GM18511 (cell line): ENCODE measurements around the gene TNIP1.
A peak's percentile ranks its signal among the peaks of the same experiment; 100 is the strongest.

Experiments used
- ATAC-seq: cut with Tn5 transposase; IDR thresholded peaks from one replicate; pipeline ENCODE4 v1.9.1; 2021; ENCODE audit warnings: mild to moderate bottlenecking, moderate library complexity; ENCODE audit not compliant: unreplicated experiment

TNIP1 gene

GRCh38 chr5:151080613-151081430 lies at the start of gene TNIP1:
Gene TNIP1 (minus strand): TSS chr5:151081034. CDS start chr5:151065095, 15,939 bp downstream.
- ATAC-seq, result peak; percentile 79

DNA sequence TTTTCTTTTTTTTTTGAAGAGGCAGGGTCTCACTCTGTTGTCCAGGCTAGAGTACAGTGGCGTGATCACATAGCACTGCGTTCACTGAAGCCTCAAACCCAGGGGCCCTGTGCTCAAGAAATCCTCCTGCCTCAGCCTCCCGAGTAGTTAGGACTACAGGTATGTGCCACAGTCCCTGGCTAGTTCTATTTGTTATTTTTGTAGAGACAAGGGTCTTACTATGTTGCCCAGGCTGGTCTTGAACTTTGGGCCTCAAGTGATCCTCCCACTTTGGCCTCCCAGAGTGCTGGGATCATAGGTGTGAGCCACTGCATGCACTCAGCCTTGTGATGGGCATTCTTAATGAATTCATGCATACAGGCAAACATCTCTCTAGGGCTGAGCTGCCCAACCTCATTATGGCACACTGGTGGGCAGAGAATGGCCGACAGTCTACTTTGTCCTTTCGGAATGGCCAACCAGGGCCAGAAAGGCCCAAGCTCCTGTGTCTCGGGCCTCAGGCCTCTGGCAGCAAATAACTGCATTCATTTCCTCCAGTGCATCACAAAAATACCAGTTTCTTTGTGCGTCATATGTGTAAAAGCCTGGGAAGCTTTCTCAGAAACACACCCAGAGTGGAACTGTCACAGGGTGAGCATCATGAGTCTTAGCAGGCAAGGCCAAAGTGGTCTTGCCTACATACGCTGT lies 49.5 kb upstream of the TNIP1 start:
- no peak for ATAC-seq

GRCh38 chr5:151128817-151129216 lies 48.0 kb upstream of the TNIP1 start:
- no peak for ATAC-seq

DNA sequence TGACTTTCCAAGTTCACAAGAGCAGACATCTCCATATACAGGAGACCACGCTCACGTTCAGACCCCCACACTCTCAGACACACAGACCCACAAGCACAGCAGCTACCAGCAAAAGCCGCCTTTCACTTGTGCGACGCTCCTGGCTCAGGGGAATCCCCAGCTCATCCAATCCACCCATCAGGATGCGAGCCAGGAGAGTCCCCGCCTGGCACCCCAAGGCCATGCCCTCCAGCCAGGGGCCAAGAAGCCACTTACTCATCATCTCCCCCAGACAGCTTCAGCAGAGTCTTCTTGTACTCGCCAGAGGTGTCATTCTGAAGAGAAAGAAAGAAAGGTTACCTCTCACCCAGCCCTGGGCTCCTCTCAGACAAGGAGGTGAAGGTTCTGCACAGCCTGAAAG lies 47.1 kb upstream of the TNIP1 start:
- ATAC-seq, result no peak

DNA sequence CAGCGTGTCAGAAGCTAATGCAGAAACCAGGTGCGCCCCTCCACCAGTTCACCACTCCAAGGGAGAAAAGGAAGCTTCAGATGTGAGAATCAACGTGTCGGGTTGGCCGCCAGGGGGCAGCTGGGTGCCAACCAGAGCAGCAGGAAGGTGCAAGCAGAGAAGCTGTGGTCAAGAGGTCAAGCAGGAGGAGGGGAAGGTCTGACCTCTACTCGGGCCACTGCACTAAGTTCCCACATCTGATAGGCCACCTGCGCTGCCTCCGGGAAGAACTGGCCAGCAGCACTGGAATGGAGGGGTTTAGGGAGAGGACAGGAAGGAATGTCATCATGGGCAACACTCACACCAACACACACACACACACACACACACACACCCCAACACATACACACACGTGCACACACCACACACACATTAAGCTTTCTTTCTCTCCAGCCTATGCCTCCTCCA lies 45.4 kb upstream of the TNIP1 start:
- ATAC-seq, result peak; percentile 27

GRCh38 chr5:151125421-151125820 lies 44.6 kb upstream of the TNIP1 start:
- no peak for ATAC-seq

GRCh38 chr5:151123897-151124751 lies 43.3 kb upstream of the TNIP1 start:
- ATAC-seq, result peak; percentile 90

GRCh38 chr5:151122828-151123227 lies 42.0 kb upstream of the TNIP1 start:
- ATAC-seq, result no peak

DNA sequence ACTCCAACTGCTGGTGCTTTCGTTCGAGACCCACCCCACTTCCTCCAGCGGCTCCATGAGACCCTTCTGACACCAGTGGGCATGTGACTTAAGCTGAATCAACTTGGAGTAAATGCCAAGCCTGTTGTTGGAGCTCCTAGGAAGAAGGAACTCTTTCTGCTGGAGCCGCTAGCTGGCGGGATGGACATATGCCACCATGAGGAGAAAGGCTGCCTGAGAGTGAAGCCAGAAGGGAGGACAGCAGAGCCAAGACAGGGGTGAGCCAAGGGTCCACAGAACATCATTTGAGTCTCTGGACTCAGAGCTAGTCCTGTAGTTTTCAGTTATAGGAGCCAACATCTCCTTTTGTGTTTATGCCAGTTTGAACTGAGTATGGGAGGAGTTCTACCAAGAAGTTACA lies 40.8 kb upstream of the TNIP1 start:
- ATAC-seq, result no peak

GRCh38 chr5:151121095-151121494 lies 40.3 kb upstream of the TNIP1 start:
- no peak for ATAC-seq

DNA sequence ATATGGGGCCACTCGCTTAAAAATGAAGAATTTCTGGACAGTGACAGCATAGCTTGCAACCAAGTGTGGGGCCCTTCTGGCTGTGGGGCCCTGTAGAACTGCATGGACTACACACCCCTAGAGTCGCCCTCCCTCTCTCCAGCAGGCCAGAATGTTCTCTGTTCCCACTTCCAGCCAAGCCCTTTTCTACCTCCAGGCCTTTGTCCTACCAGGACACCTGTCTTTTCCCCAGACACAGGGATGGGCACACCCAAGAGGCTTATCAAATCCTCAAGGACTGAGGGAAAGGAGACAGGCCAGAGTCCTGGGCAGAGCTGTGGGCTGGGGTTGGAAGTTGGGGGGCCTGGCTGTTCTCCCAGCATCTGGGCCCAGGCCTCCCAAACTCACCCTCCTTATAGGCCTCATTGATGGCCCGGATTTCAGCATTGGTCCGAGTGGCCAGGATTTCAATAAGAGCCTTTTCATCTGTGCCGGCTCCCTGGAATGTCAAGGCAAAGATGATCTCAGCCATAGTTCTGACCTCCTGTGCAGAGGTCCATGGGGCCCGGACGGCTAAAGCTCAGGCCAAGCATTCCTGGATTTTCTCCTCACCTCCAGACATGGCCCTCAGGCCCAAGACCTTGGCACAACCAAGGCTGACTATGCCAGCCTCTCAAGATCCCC lies 38.2 kb upstream of the TNIP1 start:
- no peak for ATAC-seq

DNA sequence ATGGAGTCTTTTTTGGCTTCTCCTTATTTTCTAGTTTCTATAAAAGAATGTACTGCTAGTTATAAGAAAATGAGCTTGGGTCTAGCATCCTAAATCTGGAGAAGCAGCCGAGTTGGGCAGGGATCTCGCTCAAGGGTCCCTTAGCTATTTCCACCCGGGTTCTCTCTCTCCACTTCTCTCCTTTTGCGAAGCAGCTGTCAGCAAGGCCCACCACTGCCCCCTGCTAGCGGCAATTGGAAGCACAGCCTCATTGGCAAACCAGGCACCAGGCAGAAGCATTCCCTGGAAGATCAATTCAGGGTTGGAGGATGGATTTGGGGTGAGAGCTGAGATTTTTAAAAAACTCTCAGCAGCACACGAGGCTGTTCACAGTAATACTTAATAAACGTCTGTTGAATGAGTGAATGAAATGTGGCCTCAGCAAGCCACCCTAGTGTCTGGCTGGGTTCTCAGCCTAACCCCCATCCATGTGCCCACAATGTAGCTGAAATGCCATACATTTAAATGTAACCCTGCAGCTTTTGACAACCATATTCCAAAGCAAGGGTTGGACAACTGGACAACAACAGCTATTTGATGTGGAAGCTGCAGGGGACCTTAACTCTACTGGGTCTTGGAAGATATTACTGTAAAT lies 34.6 kb upstream of the TNIP1 start:
- peak; percentile 54 for ATAC-seq

DNA sequence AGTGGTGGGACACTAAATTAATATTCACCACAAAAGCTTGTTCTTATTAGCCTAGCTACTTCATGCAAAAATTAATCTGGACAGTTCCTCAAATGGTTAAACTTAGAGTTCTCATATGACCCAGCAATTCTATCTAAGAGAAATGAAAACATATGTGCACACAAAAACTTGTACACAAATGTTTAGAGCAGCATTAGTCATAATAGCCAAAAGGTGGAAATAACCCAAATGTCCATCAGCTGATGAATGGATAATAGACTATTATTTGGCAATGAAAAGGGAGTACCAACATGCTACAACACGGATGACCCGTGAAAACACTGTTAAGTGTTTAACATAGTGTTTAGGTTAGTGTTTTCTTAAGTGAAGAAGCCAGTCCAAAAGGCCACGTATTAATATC lies 32.8 kb upstream of the TNIP1 start:
- no peak for ATAC-seq

- ATAC-seq, result no peak
Observed at GRCh38 chr5:151110992-151111391, 30.2 kb upstream of the TNIP1 start.

DNA sequence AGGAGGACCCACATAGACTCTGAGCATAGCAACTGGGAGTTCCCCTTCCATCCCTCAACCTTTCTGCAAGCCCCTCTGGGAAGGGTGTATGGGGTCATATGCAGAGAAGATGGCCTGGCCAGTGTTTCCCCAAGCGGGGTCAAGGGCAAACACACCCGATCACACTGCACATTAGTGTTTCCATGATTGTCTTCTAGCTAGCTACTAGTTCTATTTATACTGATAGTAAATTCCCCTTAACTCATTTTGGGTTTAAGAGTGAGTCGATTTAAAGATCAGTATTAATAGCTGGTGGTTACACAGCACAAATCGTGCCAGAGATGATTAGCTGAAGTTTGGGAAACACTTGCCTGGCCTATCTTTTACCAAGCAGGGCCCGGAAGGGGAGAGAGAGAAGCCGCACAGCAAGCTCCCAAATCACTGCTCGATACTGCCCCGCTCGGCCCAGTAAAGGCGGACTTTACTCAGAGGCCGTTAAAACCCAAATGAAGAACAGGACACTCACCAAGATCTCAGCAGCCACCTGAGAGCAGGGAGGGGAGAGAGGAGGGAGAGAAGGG lies 29.4 kb upstream of the TNIP1 start:
- ATAC-seq, result peak; percentile 41

DNA sequence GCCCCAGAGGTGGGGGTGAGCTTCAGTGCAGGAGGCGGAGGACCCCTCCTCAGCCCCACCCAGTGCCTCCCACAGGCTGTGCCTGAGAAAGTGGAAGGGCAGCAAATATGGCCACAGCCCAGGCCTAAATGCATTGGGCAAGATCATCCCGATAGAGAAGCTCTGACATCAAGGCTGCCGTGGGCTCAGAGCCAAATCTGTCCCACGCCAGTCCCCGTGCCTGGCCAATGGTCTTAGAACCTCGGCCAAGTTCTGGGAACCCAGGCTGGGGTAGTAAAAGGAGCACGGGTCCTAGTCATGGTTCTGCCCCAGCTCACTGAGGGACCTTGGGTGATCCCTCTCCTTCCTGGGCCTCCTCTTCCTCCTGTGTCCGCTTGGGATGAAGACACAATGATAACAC lies 27.7 kb upstream of the TNIP1 start:
- no peak for ATAC-seq

- ATAC-seq, result no peak
Observed at GRCh38 chr5:151107738-151108520, 27.1 kb upstream of the TNIP1 start.

DNA sequence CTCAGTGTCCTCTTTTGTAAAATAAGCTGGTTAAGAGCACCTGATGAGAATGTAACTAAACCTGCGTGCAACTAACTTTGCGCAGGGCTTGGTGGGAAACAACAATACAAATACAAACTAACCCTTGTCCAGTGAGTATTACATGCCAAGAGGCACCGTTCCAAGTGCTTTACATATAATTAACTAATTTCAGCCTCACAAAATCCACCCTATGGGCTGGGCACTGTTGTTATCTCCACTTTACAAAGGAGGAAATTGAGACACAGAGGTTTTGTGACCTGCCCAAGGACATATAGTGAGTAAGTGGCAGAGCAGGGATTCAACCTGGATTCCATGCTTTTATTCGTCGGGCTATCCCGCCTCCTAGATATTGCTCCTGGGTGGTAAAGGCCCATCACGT lies 26.2 kb upstream of the TNIP1 start:
- ATAC-seq, result no peak

- ATAC-seq, result no peak
Observed at GRCh38 chr5:151106509-151106908, 25.7 kb upstream of the TNIP1 start.
